T-helper 2 cell treated with Interferon-gamma antibody and Interleukin-4, amounts not matched to agents 5 μg/mL and 100 μg/mL, for 36 hours (primary cell): ENCODE results near the gene PKD2L1.

Experiments used
- DNase-seq: peaks from one replicate; pipeline ENCODE4 v3.0.0; 2021; ENCODE audit warnings: low spot score
- H3K27ac Mint-ChIP-seq: one replicate; pipeline ENCODE4 v1.8.0; 2021; ENCODE audit warnings: mild to moderate bottlenecking, mixed read lengths
- H3K27me3 Mint-ChIP-seq: one replicate; pipeline ENCODE4 v1.8.0; 2021; ENCODE audit warnings: low read depth, mixed read lengths
- H3K36me3 Mint-ChIP-seq: one replicate; pipeline ENCODE4 v1.8.0; 2021; ENCODE audit warnings: low read depth, mixed read lengths
- H3K4me1 Mint-ChIP-seq: one replicate; pipeline ENCODE4 v1.8.0; 2021; ENCODE audit warnings: low read depth, mixed read lengths
- H3K4me3 Mint-ChIP-seq: one replicate; pipeline ENCODE4 v1.8.0; 2022; ENCODE audit warnings: mild to moderate bottlenecking, moderate library complexity, mixed read lengths
- H3K9me3 Mint-ChIP-seq: one replicate; pipeline ENCODE4 v1.8.0; 2021; ENCODE audit warnings: mixed read lengths

The PKD2L1 gene

GRCh38 chr10:100254191-100254590, 75.8 kb downstream of the PKD2L1 start:
- no peak overlapping the region for H3K4me3 Mint-ChIP-seq
- H3K27ac Mint-ChIP-seq, result no peak overlapping the region
- peaks cover 58% of the 10 kb centered on the region for H3K36me3 Mint-ChIP-seq
- H3K9me3 Mint-ChIP-seq, result no peaks in the 10 kb centered on the region
- DNase-seq, result no peak
- no peaks in the 10 kb centered on the region for H3K27me3 Mint-ChIP-seq
- no peaks in the 10 kb centered on the region for H3K4me1 Mint-ChIP-seq

GRCh38 chr10:100253041-100253440, 77.0 kb downstream of the PKD2L1 start:
- DNase-seq, result no peak
- no peak overlapping the region for H3K27ac Mint-ChIP-seq
- H3K27me3 Mint-ChIP-seq, result no peaks in the 10 kb centered on the region
- no peak overlapping the region for H3K4me3 Mint-ChIP-seq
- H3K4me1 Mint-ChIP-seq, result no peaks in the 10 kb centered on the region
- H3K9me3 Mint-ChIP-seq, result no peaks in the 10 kb centered on the region
- peaks cover 55% of the 10 kb centered on the region for H3K36me3 Mint-ChIP-seq

GRCh38 chr10:100248820-100249219, 81.2 kb downstream of the PKD2L1 start:
- no peak for DNase-seq
- H3K27me3 Mint-ChIP-seq, result no peaks in the 10 kb centered on the region
- H3K4me1 Mint-ChIP-seq, result no peaks in the 10 kb centered on the region
- H3K36me3 Mint-ChIP-seq, result peaks cover 40% of the 10 kb centered on the region
- H3K9me3 Mint-ChIP-seq, result no peaks in the 10 kb centered on the region
- no peak overlapping the region for H3K27ac Mint-ChIP-seq
- H3K4me3 Mint-ChIP-seq, result no peak overlapping the region

- Mint-ChIP-seq H3K9me3 (no peaks in the 10 kb centered on the region), H3K27ac (no peak overlapping the region), H3K4me3 (no peak overlapping the region), H3K27me3 (no peaks in the 10 kb centered on the region), H3K36me3 (peaks cover 48% of the 10 kb centered on the region), H3K4me1 (peaks cover 3% of the 10 kb centered on the region)
- no peak for DNase-seq
Observed at GRCh38 chr10:100245484-100246220, 84.4 kb downstream of the PKD2L1 start.

GRCh38 chr10:100239851-100240250, 90.2 kb downstream of the PKD2L1 start:
- no peak for DNase-seq
- Mint-ChIP-seq H3K27me3 (no peaks in the 10 kb centered on the region), H3K4me1 (peaks cover 7% of the 10 kb centered on the region), H3K9me3 (no peaks in the 10 kb centered on the region), H3K36me3 (peaks cover 59% of the 10 kb centered on the region), H3K4me3 (no peak overlapping the region), H3K27ac (no peak overlapping the region)

GRCh38 chr10:100238429-100238828, 91.6 kb downstream of the PKD2L1 start:
- Mint-ChIP-seq H3K4me3 (no peak overlapping the region), H3K4me1 (peaks cover 7% of the 10 kb centered on the region), H3K27me3 (no peaks in the 10 kb centered on the region), H3K9me3 (no peaks in the 10 kb centered on the region), H3K27ac (no peak overlapping the region), H3K36me3 (peaks cover 56% of the 10 kb centered on the region)
- DNase-seq, result no peak
